NCI-H2107 treated with DMSO at 0.1 percent for 48 hours (cell line): Measurements from ENCODE around the gene FASTK.

Experiments
- DNase-seq: peaks from one replicate; lab custom pipeline; 2025; ENCODE audit not compliant: unreplicated experiment; lab: John Stamatoyannopoulos, UW

FASTK gene

GRCh38 chr7:151083071-151083823 lies 2.6 kb upstream of the FASTK start, which contains the start of gene TMUB1:
TSS of gene TMUB1 (minus strand) at chr7:151083493. CDS start at chr7:151082563, 930 bp downstream.
- no peak for DNase-seq

GRCh38 chr7:151082141-151083070 lies 1.8 kb upstream of the FASTK start:
- DNase-seq: no peak

- no peak for DNase-seq
Measured at GRCh38 chr7:151081170-151082101, 827 bp upstream of the FASTK start.

DNA sequence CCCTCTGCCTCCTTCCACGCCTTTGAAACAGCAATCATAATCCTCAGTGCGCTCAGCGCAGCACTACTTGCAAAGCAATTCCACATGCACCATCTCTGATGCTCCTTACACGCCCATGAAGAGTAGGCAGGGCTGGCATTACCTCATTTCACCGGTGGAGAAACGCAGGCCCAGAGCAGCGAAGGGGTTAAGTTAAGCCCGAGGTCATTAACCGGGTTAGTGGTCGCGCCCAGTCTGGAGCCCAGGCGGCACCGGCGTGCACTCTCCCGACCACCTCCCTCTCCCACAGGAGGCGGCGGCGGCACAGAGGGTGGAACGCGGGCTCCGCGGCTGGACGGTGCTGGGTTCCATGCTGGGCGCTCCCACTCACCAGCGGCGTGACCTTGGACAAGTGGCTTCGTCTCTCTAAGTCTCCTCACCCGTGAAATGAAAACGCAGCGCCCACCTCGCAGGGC lies 515 bp downstream of the FASTK start:
- DNase-seq: no peak

GRCh38 chr7:151079199-151079910 lies 1.3 kb downstream of the FASTK start:
- DNase-seq: no peak

DNA sequence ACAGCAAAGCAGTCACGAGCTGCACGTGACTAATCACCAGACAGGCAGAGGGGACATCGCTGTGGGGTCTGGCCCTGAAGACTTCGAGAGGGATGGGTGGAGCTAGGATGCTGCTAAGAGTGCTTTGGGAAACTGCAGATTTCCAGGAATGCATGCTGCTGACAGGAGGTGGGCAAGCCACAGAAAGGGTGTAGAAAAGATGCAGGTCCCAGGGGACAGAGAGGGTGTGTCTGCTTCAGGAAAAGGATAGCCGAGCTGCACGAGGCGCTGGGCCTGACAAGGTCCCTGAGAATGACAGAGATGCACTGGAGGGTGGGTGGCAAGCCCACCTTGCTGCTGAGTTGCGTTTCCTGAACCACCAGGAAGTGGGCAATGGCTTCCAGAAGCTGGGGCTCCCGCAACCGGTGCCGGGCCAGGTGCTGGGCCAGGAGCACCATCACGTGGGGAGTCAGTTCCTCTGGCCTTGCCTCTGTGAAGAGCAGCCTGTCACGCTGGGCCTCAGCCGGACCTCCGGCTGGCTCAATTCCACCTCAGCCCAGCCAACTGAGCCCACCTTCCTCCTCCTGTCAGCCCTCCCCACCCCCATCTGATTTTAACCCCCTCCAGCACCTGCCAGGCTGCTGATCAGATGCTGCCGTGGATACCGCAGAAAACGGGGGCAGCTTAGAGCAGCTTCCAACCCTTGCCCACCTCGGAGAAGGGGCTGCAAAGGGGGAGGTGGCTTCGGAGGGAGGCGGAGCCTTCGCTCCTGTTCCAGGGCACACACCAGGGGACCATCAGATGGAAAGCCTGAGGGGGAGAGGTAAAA lies 2.2 kb downstream of the FASTK start:
- DNase-seq: no peak

GRCh38 chr7:151077705-151078232 lies 2.8 kb downstream of the FASTK start:
- DNase-seq: no peak

DNA sequence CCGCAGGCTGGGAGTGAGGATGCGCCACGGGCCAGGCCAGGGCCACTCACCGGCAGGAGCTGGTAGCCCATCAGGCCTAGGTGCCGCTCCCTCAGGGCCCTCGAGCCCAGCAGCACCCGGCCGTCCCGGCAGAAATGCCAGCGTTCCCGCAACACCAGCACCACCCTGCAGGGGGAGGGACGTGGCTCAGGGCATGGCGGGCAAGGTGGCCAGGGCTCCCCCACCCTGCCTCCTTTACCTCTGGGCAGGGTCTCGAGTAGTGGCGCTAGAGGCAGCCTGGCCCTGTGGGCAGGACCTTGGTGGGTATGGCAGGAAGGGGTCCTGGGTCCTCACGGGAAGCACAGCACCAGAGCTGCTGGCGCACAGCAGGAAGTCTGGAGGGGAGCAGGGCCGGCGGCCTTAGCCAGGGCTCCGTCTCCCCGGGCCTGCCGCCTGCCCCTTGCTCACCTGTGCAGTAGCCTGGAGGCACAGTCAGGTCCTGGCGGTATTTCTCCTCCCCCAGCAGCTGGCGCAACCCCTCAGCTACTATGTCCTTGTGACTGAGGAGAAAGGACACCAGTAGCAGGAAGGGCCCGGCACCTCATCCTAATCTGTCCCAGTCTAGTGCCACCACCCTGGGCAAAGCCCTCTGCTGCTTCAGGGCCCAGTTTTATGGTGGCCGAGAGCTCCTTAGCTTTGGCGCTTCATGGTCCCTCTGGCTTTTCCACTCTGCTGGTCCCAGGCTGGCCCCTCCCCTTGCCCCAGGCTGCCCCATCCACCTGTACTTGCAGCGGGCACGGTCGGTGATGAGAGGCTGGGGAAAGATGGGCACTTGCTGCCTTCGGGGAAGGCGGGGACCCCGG lies 3.5 kb downstream of the FASTK start:
- DNase-seq: no peak

DNA sequence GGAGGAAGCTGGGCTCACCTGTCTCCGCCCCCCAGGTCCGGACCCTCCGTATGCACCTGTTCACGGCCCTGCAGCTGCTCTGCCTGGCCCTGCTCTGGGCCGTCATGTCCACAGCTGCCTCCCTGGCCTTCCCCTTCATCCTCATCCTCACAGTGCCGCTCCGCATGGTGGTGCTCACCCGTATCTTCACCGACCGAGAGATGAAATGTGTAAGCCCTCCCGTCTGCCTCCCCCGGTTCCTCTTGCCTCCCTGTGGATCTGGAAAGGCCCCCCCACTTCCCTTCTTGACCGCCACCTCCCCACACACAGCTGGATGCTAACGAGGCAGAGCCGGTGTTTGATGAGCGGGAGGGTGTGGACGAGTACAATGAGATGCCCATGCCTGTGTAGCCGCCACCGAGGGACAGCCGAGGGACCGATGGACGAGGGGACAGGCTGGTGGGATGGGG lies 4.6 kb downstream of the FASTK start:
- DNase-seq: no peak

- DNase-seq: no peak
Measured at GRCh38 chr7:151075662-151075971, 5.0 kb downstream of the FASTK start.

DNA sequence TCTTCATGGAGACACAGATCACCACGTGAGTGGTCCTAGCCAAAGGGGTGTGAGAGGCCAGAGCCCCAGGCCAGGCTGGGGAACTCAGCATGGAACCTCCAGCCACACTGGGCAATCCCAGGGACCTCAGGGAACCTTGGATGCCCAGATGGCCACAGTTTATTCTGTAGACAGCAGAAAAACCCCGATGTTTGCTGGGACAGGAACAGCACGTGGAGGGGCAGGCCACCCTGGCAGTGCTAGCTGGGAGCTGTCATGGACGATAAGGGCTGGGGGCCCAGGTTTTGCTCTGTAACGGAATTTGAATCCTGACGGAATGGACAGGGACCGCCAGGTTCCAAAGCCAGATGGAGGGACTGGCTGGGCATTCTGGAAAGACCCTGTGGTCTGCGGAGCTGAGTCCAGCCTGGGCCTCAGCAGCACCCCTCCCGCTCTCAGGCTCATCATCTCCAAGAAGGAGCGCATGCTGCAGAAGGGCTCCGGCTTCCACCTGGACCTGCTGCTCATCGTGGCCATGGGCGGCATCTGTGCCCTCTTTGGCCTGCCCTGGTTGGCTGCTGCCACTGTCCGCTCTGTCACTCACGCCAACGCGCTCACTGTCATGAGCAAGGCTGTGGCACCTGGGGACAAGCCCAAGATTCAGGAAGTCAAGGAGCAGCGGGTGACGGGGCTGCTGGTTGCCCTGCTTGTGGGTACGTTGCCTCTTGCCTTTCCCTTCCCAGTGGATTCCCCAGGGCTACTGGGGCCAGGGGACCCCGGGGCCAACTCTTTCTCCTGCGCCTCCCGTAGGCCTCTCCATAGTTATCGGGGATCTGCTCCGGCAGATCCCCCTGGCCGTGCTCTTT lies 5.6 kb downstream of the FASTK start:
- DNase-seq: no peak

DNA sequence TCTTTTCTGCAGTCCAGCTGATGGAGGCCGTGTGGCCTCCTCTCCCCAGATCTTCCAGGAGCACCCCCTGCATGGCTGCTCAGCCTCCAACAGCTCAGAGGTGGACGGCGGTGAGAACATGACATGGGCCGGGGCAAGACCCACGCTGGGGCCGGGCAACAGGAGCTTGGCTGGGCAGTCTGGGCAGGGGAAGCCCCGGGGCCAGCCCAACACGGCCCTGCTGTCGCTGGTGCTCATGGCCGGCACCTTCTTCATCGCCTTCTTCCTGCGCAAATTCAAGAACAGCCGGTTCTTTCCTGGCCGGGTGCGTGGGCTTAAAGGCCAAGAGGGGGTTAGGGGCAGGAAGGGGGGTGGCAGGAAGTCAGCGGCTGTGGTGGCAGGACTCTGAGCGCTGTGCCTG lies 6.6 kb downstream of the FASTK start:
- no peak for DNase-seq

DNA sequence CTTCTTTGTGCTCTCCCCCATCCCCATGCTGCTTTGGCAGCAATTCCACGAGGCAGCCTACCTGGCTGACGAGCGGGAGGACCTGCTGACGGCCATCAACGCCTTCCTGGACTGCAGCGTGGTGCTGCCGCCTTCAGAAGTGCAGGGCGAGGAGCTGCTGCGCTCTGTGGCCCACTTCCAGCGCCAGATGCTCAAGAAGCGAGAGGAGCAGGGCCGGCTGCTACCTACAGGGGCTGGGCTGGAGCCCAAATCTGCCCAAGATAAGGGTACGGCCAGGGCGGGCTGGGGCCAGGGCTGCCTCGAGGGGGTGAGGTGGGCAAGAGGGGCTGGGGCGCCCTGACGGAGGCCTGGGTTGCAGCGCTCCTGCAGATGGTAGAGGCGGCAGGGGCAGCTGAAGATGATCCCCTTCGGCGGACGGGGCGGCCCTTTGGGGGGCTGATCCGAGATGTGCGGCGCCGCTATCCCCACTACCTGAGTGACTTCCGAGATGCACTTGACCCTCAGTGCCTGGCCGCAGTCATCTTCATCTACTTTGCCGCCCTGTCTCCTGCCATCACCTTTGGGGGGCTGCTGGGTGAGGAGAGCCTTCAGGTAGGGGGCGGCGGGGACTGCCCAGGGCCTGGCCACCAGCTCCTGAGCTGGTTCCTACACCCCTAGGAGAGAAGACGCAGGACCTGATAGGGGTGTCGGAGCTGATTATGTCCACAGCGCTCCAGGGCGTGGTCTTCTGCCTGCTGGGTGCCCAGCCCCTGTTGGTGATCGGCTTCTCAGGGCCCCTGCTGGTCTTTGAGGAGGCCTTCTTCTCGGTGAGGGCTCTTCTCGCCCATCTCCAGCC lies 9.4 kb downstream of the FASTK start:
- no peak for DNase-seq

- no peak for DNase-seq
Measured at GRCh38 chr7:151070574-151070960, 10.0 kb downstream of the FASTK start.

GRCh38 chr7:151069841-151070573 lies 10.6 kb downstream of the FASTK start:
- no peak for DNase-seq
